ENCODE data around the gene PPCDC.

The PPCDC gene

DNA sequence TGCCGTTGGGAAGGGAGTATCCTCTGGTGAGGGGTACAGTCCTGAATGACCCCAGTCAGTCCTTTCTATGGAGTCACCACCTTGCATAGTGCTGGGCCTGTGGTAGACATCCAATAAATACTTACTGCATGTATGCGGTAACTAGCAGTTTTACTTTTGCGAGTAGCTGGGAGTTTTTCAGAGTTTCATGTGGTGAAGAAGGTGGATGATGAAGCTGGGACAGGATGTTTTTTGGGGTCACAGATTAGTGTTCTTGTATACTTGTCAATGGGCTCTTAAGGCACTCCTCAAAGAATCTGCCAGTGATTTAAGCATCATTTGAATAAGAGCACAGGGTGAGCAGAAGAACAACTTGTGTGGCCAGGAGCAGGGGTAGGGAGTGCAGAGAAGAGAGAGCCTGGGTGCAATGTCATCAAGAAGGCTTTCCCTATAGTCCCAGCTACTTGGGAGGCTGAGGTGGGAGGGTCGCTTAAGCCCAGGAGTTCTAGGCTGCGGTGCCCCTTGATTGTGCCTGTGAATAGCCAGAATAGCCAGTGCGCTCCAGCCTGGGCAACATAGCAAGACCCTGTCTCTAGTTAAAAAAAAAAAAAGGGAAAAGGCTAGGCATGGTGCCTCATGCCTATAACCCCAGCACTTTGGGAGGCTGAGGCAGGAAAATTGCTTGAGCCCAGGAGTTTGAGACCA is 22.1 kb downstream of the PPCDC start:
- DNase-seq, result no peak

DNA sequence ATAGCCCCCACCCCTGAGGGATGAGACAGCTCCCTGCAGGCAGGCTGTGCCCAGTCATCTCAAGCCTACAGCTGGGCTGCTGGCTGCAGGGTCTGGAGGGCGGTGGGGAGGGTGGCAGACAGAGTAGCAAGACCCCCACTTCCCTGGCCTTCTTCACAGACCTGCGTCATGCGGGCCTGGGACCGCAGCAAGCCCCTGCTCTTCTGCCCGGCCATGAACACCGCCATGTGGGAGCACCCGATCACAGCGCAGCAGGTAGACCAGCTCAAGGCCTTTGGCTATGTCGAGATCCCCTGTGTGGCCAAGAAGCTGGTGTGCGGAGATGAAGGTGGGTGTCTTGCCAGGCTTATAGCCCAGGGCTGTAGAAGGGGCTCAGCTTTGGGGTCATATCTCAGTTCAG is 25.0 kb downstream of the PPCDC start:
- no peak for DNase-seq

DNA sequence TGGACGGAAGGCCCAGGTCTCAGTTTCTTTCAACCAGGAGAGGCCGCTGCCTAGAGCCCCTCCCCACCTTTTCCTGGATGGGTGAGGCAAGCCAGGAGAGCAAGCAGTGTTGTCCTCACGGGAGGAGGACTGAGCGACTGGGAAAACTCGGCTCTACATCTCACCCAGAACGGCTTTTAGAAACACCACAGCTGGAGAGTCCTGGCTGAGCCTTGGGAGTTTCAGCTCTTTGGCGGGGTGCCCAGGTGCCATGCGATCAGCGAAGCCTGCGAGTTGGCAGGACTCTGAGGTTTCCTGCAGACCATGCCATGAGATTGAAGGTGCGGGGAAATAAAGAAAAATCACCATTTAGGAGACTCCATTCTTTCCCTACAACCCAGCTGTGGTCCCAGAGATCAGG is 26.0 kb downstream of the PPCDC start:
- no peak for DNase-seq

DNA sequence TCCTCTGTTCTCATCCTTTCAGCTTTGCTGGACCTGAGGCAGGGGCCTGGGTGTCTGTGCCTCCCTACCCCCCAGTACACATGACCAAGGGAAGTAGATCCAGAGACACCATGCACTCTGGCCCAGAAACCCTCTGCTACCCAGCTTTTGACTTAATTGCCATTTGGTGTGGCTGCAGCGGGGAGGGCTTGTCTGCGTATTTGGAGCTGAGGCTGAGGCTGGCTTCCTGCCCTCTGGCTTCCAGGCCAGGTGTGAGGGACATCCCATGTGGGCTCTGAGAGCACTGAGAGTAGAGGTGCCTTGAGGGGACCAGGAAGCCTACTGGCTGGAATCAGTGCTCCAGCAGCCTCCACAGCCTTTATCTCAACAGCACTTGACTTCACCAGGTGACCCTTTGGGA is 26.9 kb downstream of the PPCDC start:
- DNase-seq, result no peak

DNA sequence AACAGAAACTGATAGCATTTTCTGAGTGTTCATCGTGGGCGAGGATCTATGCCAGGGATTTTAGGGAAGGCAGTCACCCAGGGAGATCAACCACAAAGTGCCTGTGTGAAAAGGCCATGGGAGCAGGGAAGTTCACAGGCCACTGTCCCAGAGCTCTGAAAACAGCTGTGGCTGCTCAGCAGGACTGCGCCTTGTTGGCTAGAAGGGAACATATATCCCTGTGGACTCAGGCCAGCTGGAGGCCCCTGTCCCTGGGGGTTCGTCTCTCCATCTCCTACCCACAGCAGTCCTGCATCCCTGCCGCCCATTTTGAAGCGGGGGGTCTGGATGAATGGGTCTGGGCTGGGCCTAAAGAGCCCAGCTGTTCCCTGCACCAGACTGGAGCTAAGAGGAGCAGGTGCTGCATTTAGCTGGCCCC is 27.8 kb downstream of the PPCDC start:
- no peak for DNase-seq

DNA sequence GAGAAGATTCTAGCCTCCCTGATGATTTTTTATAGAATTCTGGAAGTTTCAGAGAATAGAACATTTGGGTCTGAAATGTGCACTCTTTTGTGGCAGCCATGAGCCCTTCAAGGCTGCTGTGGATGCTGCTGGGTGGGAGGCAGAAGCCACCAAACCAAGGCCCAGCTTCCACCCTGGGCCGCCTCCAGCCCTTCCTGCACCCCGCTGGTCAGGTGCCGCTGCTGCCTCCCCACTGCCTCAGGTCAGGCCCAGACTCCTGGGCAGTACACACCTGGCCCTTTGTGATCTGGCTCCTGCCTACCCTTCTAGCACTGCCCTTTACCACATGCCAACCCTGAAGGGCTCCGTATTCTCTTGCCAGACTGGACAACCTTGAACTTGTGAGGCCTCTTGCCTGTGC is 28.3 kb downstream of the PPCDC start:
- DNase-seq, result no peak

DNA sequence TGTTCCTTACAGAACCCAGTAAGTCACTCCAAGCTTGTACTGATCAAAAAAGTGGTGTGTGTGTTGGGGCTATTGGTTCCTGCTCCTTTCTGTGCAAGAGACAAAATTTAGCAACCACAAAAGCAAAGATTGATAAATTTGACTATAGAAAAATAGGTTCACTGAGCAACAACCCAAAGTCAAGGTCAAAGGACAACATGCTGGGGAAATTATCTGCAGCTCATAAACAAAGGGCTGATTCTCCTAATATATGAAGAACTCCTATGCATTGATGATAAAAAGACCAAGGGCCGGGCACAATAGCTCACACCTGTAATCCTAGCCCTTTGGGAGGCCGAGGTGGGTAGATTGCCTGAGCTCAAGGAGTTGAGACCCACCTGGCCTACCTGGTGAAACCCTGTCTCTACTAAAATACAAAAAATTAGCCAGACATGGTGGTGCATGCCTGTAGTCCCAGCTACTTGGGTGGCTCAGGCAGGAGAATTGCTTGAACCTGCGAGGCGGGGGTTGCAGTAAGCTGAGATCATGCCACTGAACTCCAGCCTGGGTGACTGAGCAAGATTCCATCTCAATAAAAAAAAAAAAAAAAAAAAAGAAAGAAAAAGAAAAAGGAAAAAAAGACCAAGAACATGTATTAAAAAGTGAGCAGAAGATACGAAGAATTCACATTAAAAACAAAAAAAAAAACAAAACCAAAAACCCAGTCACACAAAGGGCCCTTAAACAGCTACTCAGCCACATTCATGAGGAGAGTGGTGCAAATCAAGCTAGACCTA is 29.8 kb downstream of the PPCDC start:
- no peak for DNase-seq

DNA sequence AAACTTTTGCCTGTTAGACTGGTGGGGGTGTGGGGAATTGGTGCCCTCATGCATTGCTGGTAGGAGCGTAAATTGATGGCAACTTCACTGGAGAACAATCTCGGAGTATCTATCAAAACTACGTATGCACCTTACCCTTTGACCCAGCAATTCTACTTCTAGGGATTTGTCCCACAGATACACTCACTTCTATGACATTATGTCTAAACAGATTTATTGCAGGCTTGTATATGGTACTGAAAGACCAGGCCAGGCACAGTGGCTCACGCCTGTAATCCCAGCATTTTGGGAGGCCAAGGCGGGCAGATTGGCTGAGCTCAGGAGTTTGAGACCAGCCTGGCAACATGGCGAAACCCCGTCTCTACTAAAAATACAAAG is 30.3 kb downstream of the PPCDC start:
- DNase-seq, result no peak

DNA sequence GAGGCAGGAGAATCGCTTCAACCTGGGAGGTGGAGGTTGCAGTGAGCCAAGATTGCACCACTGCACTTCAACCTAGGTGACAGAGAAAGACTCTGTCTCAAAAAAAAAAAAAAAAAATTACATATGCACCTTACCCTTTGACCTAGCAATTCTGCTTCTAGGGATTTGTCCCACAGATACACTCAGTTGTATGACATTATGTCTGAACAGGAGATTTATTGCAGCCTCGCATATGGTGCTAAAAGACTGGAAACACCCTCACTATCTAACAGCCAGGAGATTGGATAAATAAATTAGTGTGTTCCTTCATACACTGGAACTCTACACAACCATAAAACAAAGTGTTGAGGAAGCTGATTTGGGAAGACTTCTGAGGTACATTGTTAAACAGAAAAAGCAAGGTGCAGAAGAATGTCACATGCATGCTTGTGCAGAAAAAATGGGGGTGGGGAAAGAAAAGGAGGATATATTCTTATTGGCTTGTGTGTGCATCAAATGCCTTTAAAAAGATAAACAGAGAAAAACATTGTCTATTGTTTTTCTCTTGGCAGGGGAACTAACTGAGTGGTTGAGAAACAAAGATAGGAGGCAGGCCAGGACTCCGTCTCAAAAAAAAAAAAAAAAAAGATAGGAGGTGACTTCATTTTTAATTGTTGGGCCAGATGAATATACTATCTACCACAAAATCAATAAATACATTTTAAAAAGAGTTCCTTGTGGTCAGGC is 30.9 kb downstream of the PPCDC start:
- DNase-seq, result no peak

DNA sequence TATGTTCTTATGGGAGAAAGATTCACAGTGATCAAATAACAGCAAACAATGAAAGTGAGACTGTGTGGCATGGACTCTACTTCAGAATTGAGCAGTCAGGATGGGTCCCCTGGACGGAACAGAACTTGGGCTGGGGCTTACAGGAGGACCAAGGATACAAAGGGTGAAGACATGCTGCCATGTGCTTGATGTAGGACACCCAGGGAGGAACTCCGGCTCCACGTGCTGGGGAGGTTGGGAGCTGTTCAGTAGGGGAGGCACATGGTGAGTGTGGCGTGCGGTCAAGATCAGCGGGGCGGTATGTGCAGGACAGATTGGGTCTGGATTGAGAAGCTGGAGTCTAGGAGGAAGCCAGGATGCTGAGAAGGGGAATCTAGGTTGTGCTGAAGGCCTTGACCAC is 32.6 kb downstream of the PPCDC start:
- no peak for DNase-seq

DNA sequence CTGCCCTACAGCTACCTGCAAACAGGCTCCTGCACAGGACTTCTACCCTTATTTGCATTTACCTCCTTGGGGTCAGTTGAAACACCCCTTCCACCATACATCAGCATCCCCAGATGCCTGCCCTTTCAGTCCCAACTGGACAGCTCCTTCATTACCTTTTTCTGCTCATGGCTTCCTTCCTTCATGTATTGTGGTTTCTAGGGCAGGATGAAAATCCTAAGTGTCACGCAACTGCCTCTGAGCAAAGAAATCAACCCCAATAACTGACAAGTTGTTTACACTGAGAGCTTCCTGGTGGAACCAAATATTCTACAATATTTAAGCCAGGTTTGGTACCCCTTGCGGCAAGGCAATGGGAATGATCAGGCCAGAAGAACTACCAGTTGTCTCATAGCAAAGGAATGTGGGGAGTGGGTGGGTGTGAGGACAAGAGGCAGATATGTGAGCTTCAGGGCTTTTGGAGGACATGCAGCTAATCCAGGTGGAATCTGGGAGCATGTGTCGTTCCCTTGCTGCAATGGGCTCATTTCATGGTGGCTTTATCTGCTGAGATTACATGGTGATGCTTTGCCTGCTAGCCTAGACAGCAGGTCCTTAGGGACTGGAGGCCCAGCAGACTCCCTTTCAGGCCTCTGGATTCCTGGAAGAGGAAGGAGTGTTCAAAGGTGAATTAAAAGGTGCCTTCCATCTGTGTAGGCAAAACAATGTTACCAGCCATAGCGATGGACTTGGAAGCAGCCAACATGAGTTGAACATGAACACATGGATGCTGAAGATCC is 34.9 kb downstream of the PPCDC start:
- no peak for DNase-seq

DNA sequence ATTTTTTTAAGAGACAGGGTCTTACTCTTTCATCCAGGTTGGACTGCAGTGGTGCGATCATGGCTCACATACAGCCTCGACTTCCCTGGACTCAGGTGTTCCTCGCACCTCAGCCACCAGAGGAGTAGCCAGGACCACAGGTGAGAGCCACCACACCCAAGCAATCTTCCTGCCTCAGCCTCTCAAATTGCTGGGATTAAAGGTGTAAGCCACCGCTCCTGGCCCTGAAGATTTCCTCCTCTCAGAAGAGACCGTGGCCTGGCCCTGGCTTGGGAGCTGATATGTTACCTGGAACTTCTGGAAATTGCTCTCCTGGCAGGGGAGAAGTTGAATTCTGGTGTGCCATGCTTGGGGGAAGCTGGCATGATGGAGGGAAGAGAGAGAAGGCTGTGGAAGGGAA is 36.2 kb downstream of the PPCDC start:
- DNase-seq, result no peak

DNA sequence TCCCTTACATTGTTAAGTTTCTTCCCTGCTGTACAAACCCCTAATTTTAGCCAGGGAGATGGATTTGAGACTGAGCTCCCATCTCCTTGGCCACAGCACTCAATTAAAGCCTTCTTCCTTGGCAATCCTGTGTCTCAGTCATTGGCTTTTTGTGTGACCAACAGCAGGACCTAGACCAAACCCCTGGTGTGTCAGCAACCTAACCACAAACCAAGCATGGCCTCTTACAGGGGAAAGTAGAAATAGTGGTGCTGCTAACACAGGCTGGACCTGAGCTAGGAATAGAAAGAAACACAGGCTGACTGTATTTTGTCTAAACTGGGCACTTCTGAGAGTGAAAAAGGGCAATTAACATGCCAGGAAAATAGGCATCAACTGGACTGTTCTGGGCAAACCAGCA is 37.9 kb downstream of the PPCDC start:
- DNase-seq, result no peak

DNA sequence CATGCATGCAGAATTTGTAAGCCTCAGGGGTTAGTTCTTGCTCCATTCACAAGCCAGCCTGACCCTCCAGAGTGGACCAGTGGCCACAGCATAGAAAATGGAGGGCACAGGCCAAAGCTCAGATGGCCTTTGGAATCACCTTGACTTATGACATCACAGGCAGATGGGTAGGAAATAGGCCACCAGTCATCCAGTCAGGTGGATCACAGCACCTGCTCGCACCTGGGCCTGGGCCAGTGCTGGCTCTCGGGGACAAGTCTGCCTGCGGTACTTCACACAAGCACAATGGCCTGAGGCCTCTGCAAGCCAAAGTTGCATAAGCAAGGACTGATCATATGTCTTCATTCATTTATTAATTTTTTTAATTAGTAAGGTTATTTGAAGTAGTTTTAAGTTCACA is 39.3 kb downstream of the PPCDC start:
- DNase-seq, result no peak

DNA sequence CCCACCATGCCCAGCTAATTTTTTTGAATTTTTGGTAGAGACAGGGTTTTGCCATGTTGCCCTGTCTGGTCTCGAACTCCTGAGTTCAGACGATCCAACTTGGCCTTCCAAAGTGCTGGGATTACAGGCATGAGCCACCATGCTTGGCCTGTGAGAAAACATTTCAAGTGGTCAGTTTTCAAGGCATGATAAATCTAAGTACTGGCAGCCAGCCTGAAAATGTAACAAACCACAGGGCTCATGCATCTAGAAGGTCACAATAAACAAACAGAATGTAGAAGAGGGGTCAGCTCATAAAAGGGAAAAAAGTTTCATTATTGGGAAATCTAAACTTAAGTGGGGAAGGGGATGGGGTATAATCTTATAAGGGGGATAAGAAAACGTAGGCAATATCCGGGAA is 39.9 kb downstream of the PPCDC start:
- DNase-seq, result no peak

DNA sequence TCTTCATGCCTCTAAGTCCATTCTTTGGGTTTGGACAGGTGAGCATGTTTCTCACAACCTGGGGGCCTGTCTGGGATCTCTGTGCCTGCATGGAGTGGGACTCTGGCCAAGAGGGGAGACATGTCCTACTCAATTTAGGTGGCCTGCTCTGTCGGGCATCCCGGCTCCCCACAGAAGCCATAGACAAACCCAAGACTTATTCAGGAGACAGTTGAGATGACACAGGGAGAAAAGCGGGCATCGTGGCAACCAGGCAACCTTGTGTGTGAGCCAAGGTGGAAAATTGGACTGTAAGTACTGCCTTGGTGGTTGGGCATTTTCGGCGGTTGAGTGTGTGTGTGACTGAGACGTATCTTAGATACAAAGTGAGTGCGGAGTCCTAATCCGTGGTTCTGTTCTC is 40.5 kb downstream of the PPCDC start:
- no peak for DNase-seq

DNA sequence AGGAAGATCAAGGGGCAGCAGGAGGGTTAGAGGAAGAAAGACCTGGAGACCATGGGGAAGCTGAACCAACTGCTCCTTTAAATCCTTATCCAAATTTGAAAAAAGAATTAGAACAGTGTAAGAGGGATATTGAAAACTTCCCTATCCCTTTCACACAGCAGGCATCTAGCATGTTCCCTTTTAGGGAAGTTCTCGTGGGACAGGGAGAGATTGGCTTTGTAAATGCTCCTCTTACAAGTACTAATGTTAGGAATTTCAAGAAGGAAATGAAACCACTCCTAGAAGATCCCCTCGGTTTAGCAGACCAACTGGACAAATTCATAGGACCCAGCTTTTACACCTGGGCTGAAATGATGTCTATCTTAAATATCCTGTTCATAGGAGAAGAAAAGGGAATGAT is 41.5 kb downstream of the PPCDC start:
- no peak for DNase-seq

DNA sequence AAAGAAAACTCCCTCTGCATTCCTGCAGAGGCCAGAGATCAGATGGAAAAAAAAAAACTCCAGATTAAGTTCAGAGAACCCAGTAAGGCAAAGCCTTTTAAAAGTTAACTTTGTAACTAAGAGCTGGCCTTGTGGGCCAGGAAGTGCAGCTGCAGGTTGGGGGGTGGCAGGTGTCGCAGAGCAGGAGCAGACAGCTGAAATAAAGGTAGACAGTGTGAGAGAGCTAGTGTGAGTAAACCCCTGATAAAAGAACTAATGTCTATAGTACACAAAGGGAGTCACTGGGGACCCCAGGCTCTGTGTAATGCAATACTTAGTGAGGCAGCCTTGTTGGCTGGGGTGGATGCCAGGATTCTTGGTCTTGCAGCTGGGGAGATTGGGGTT is 42.1 kb downstream of the PPCDC start:
- DNase-seq, result no peak

DNA sequence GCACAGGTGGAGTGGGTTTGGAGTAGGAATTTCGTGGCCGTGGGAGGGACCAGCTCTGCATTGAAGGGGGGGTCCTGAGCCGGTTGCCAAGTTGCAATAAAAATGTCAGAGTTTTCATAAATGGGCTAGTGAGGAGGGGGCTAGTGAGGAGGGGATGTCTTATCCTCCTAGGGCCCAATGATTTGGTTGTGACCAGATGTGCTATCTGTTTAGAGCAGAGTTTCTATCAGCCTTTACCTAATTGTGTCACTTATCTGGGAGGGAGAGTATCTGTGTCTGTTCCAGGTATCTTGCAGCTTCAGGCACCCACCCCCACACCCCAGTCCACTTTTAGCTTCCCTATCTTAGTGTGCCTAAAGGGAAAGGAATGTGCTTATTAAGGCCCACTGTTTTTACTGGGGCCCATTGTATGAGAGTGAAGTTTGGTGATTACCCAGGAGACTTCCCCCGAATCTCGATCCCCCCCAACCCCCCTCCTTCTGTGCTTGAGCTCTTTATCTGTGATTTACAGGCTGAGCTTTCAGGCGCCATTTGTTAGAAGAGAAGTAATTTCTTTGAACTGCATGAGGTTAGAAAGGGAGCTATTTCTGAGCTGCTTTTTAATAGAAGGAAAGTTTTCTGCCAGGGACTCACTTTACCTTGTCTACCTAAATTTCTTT is 42.6 kb downstream of the PPCDC start:
- no peak for DNase-seq

DNA sequence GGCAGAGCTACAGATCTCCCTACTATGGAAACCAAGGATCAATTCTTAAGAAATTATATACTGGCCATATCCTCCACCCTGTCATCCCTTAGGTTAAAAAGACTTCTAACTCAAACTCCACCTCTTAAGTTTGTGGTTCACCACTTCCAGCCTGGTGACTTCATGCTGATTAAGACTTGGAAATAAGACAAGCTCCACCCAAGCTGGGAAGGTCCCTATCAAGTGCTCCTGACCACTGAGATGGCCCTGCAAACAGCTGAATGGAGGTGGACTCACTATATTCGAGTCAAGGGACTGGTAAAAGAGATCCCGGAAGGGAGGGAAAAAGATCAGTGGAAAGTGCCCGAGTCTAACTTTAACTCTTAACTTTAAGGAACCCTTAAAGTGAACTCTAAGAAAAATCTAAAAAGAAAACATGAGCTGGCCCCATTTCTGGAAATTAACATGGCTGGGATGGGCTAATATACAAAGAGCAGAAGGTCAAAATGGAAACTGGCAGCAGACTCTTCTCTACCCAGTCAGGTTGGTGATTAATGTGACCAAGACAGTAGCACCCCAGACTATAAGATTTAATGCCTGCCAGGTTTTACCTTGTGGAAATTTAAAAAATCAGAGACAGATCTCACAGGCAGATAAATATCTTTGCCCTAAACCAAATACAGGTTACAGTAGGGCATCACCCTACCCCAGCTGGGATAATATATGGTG is 43.9 kb downstream of the PPCDC start:
- no peak for DNase-seq

DNA sequence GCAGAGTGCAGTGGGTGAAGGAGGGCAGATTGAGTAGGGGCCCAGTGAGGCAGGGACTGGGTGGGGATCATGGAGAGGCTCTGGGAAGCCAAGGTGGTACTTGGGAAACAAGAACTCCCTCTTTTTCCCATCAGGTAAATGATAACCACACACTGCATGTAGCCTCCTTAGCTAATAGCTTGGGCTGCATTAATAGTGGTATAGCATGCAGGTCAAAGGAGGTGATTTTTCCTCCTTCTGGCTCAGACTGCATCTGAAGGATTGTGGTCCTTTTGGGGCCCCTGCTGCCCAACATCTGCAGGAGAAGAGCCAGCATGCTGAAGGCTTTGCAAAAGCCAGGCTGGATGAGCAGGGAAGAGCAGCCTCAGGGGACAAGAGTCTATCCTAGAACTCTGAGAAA is 45.4 kb downstream of the PPCDC start:
- DNase-seq, result no peak

DNA sequence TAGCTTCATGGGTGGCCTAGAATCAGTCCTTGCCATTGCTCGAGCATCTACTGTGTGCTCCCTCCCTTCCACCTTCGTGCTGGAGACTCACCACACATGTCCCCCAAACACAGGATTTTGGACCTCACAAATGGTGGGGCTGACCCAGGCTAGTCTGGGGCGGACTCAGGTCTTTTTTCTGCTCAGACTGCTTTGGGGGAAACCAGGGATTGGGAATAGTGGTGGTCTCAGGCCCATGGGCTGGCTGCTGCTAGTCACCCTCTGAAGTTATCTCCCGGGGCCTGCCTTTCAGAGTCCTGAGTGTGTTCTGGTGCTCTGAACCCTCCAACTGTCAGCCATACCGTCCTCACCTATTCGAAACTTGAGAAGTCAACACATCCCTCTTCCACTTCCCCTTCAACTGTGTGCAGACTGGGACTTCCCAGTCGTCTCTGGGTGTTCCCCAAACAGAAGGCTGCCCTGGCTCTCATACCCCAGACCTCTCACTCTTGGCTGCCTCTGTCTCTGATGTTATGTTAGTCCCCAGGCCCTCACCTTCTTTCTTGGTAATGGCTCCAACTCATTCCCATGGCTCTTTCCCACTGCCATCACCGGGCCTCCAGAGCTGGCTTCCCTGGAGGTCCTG is 46.0 kb downstream of the PPCDC start:
- DNase-seq, result no peak

All from NCI-H526 (cell line).